Tibial nerve (tissue), 3 donors: ENCODE results near the gene S100A1.

Experiments used
- POLR2A ChIP-seq, 2 donors: fragments of 450-650 bp; IDR thresholded peaks; one replicate each; pipeline ENCODE4 v1.6.1; 2017; ENCODE audit warnings: antibody characterized with exemption in 2 of 2, mild to moderate bottlenecking in 2 of 2, moderate library complexity in 2 of 2
- TF ChIP-seq, protein P1 (sequence below), 5 experiments: fragments of 200-600 bp in 3 of 5; fragments of 450-650 bp in 2 of 5; sonication (generic) in 3 of 5; IDR thresholded peaks; one replicate each; pipeline ENCODE4 v1.5.1; 2016 to 2019; ENCODE audit warnings: antibody characterized with exemption in 5 of 5, mild to moderate bottlenecking in 3 of 5, moderate library complexity in 2 of 5

- TF ChIP-seq, protein P1, sequence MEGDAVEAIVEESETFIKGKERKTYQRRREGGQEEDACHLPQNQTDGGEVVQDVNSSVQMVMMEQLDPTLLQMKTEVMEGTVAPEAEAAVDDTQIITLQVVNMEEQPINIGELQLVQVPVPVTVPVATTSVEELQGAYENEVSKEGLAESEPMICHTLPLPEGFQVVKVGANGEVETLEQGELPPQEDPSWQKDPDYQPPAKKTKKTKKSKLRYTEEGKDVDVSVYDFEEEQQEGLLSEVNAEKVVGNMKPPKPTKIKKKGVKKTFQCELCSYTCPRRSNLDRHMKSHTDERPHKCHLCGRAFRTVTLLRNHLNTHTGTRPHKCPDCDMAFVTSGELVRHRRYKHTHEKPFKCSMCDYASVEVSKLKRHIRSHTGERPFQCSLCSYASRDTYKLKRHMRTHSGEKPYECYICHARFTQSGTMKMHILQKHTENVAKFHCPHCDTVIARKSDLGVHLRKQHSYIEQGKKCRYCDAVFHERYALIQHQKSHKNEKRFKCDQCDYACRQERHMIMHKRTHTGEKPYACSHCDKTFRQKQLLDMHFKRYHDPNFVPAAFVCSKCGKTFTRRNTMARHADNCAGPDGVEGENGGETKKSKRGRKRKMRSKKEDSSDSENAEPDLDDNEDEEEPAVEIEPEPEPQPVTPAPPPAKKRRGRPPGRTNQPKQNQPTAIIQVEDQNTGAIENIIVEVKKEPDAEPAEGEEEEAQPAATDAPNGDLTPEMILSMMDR (IDR thresholded peaks at IDR 0.05): no peak
- no peak for TF ChIP-seq POLR2A (IDR thresholded peaks at IDR 0.05)
Measured at GRCh38 chr1:153663211-153663610, 35.0 kb downstream of the S100A1 start.
